Stimulated activated CD8-positive, alpha-beta memory T cell treated with anti-CD3 and anti-CD28 coated beads, Interleukin-2, amount 100 ng/mL, for 1 hour (primary cell): ENCODE results near the gene TEX54.
"Not testable (repeated sequence)": the region's sequence is repeated elsewhere in the genome, so short reads cannot be mapped to it uniquely, and the experiment has no call there.

Source experiments
- DNase-seq, 2 donors: peaks; one replicate each; pipeline ENCODE4 v3.0.0-alpha.2; 2020; ENCODE audit warnings: low read depth in 2 of 2

The TEX54 gene

DNA sequence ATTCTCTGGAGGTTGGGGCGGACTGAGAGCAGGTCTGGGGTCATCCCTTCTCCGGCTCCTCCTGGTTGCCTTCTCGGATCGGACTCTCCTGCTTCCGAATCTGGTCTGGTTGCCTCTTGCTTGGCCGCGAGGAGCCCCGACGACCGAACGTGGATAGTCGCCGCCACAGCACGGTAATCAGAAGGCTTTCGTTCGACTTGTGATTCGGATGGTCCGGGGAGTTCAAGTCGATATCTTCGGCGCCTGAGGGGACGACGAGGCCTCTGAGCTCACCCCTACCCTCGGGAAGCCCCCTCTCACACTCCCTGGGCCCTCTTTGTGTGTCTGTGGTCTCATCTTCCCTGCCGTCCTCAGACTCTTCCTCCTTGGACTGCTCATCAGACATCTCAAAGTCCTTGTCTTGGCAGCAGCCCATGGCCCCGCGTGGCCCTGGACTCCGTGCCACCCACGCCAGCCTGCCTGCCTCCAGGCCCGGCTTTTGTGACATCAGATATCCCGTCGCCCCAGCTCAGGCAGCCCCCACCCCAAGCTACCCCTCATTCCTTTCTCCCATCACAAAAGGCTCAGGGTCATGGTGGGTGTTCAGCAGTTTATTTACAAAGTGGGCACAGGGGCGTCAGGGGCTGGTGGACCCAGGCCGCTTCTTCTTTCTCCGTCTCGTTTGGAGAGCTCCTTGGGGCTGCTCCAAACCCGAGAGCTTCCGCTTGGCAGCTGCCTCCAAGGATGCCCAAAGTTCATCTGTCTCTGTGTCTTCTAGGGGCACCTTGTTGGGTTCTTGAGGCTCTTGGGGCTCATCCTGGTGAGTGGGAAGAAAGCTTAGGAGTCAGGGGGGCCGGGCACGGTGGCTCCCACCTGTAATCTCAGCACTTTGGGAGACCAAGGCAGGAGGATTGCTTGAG, at the start of gene TEX54:
Gene TEX54, minus strand, starts transcription at position 506 of the 899 bp plus-strand sequence.
- no peak for DNase-seq

DNA sequence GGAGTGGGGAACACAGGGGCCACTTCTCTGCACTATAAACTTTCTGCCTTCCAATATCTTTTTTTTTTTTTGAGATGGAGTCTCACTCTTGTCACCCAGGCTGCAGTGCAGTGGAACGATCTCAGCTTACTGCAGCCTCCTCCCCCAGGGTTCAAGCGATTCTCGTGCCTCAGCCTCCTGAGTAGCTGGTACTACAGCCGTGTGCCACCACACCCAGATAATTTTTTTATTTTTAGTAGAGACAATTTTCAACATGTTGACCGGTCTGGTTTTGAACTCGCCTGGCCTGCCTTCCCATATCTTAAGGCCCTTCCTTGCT, 49.7 kb upstream of the TEX54 start:
- no peak for DNase-seq

DNA sequence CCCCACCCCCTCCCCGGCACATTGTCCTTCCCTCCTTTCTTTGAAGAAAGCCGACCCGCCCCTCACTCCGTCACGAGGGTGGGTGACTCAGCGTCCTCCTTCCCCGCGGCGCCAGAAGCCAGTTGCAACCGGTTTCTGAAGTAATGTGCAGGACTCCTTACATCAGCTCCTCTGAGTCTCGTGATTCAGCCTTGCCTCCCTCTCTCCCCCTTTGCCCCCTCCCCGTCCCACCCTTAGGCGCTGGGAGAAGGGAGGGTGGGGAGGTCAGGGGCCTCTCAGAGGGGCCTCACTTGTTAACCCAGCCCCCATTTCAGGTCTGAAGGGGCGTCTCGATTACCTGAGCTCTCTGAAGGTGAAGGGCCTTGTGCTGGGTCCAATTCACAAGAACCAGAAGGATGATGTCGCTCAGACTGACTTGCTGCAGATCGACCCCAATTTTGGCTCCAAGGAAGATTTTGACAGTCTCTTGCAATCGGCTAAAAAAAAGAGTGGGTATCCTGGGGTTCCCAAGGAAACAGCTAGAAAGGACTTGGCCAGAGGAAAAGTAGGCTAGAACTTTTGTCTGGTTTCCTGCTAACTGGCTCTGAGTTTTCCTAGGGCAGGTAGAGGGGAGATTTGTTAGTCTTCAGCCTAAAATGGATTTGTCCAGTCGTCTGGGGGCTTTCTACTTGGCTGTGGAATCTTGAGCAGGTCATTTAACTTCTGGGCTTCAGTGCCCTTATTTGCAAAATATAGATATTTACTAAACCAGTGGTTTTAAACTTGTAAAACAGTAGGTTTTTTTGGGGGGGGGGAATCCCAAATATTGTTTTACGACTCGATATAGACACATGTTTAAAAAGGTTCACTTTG, 49.2 kb upstream of the TEX54 start:
- peak; percentile 90 to 91 for DNase-seq

DNA sequence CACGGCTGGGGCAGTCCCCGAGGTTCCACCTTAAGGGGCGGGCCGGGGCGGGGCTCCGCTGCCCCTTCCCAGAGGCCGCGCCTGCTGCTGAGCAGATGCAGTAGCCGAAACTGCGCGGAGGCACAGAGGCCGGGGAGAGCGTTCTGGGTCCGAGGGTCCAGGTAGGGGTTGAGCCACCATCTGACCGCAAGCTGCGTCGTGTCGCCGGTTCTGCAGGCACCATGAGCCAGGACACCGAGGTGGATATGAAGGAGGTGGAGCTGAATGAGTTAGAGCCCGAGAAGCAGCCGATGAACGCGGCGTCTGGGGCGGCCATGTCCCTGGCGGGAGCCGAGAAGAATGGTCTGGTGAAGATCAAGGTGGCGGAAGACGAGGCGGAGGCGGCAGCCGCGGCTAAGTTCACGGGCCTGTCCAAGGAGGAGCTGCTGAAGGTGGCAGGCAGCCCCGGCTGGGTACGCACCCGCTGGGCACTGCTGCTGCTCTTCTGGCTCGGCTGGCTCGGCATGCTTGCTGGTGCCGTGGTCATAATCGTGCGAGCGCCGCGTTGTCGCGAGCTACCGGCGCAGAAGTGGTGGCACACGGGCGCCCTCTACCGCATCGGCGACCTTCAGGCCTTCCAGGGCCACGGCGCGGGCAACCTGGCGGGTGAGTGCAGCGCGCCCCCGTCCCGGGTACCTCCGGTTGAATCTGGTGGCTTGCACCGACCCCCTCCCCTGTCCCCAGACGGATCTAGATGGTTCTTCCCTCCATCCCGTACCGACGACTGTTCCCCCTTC, 48.4 kb upstream of the TEX54 start, which contains the start of gene SLC3A2:
Gene SLC3A2, plus strand, starts transcription at position 94 of the 776 bp plus-strand sequence. Its CDS starts 128 bp downstream, at position 222.
- DNase-seq = peak; percentile 69 to 76

DNA sequence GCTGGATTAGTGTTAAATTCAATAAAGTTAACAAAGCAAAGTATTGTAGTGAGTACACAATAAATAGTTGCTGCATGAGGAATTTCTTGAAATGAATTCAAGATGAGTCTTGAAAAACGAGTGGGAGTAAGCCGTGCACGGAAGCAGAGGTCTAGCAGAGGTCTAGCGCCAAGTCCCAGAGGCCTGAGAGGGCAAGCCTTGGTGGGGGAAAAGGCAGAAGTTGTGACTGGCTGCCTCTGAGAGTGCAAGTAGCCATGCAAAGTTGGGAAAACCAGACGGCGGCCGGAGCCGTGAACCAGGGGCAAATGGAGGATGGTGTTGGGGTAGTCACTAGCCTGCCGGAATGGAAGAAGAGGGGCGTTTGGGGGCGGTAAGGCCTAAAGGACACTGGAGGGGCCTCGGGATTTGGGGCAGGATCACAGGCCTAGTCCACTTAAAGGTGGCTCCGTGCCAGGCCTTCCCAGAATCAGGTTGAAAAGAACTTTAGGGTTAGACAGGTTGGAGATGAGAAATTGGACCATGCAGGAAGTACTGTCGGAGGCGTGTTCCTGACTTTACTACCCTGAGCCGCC, 47.7 kb upstream of the TEX54 start:
- no peak for DNase-seq

DNA sequence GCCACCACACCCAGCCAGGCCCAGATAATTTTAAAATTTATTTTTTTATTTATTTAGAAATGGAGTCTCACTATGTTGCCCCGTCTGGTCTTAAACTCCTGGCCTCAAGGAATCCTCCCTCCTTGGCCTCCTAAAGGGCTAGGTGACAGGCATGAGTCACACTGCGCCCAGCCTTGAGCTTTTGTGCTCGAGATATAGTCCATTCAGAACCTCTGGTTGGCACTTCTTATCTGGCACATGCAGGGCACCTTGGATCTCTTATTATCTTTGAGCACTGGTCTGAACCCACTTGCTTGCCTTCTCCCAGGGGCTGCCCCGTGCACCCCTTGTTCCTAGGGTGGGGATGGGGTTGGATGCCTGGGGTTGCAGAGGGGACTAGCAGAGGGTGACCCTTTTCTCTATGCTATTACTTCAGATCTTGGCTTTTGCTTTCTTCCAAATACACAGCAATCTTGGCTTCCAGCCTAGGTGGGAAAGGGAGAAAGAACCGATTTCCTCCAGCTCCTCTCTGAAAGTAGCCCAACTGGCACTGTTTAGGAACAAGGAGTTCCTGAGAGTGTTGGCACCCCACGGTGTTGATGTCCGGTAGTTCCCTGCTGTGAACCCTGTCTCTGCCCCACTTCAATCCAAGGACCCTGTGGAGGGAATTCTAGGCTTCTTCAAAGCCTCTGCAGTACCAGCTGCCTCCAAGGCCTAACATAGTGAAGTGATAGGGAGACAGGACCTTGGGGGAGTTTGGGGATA, 46.8 kb upstream of the TEX54 start:
- DNase-seq = no peak

DNA sequence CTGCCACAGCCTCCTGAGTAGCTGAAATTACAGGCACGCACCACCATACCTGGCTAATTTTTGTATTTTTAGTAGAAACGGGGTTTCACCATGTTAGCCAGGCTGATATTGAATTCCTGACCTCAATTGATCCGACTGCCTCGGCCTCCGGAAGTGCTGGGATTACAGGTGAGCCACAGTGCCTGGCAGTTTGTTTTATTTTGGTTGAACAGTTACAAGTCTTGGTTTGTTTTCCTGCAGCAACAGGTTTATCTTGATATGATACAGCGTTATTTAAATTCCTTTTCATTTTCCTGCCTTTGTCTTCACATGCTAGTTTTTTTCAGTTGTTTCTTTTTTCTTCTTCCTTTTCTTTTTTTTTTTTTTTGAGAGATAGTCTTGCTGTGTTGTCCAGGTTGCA, 44.1 kb upstream of the TEX54 start:
- no peak for DNase-seq

DNA sequence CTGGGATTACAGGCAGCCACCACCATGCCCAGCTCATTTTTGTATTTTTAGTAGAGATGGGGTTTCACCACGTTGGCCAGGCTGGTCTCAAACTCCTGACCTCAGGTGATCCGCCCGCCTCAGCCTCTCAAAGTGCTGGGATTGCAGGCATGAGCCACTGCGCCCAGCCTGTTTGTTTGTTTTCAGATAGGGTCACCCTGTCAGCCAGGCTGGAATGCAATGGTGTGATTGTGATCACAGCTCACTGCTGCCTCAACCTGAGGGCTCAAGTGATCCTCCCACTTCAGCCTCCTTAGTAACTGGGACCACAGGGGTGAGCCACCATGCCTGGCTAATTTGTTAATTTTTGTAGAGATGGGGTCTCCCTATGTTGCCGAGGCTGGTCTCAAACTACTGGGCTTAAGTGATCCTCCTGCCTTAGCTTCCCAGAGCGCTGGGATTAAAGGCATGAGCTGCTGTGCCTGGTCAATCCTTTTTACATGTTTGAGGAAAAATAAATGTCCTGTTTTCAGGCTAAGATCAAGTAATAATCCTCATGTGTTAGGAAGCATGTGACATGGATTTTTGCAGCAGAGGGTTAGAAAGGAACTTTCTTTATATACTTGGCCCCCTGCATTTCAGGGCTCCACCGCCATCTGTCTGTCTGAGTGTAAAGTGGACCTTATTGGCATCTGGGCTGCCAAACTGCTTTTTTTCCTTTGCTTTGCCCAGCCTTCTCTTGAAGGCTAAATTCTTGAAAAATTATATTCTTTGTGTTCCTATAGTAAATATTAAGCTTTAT, 43.2 kb upstream of the TEX54 start:
- DNase-seq = no peak

DNA sequence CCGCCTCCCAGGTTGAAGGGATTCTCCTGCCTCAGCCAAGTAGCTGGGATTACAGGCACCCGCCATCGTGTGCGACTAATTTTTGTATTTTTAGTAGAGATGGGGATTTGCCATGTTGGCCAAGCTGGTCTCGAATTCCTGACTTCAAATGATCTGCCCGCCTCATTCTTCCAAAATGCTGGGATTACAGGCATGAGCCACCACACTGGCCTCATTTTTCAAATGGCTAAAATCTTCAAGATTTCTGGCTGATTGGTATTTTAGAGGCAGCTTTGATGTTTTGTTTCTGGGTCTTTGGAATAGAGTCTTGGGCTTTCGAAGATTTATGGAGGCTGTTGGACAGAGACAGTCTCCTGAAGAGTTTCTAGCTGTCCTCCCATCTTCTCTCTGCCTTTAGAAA, 42.2 kb upstream of the TEX54 start:
- no peak for DNase-seq

DNA sequence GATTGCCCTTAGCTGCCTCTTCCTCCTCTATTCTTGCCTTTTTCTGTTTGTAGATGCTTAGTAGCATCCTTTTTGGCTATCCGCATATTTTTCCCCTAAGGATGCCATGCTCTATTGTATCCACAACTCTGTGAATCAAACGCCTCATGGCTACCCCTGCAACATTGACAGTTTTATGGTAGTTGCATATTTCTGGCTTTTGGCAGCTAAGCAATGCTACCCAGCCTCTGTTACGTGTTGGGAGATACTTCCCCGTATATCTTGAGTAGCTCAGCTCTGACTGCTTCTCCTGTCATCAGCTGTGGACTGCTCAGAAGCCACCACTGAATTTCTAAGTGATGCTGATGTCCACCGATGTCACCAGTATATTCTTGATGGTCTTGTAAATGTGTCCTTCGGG, 33.0 kb upstream of the TEX54 start:
- no peak for DNase-seq

DNA sequence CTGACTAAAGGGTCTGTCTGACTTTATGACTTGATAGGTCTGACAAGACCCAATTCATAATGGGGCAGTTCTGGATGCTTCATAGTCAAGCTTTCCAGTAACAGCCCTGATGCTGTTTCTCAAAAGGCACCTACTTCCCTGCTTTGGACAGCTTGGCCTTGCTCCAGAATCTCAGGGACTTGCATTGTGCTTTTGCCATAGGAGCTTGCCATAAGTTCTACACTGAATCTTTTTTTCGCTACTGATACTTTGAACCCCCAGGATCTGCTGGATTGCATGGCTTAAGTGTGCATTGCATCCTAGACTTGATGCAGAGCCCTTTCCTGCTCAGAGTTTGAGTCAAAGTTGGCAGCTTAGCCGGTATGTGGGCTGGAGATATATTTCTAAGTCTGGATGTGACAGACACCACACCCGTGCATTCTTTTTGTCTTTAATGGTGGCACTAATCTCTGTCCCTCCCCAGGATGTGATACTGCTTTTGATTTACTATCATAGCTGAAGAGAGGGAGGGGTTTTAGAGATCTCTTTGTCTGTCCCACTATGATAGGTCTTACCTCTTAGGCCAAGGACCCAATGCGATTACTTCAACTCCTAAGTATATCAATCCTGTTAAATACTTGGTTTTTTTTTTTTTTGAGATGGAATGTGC, 31.2 kb upstream of the TEX54 start:
- DNase-seq = no peak

DNA sequence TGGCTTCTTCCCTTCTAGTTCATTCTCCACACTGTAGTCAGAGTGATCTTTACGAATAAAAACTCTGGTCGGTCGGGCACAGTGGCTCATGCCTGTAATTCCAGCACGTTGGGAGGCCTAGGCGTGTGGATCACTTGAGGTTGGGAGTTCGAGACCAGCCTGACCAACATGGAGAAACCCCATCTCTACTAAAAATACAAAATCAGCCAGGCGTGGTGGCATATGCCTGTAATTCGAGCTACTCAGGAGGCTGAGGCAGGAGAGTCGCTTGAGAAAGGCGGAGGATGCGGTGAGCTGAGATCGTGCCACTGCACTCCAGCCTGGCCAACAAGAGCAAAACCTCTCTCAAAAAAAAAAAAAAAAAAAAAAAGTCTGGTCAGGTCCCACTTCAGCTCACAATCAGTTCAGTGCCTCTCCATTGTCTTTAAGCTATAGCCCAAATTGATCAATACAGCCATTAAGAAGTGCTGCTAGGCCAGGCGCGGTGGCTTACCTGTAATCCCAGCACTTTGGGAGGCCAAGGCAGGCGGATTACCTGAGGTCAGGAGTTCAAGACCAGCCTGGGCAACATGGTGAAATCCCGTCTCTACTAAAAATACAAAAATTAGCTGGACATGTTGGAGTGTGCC, 29.0 kb upstream of the TEX54 start:
- DNase-seq = not testable (repeated sequence)

DNA sequence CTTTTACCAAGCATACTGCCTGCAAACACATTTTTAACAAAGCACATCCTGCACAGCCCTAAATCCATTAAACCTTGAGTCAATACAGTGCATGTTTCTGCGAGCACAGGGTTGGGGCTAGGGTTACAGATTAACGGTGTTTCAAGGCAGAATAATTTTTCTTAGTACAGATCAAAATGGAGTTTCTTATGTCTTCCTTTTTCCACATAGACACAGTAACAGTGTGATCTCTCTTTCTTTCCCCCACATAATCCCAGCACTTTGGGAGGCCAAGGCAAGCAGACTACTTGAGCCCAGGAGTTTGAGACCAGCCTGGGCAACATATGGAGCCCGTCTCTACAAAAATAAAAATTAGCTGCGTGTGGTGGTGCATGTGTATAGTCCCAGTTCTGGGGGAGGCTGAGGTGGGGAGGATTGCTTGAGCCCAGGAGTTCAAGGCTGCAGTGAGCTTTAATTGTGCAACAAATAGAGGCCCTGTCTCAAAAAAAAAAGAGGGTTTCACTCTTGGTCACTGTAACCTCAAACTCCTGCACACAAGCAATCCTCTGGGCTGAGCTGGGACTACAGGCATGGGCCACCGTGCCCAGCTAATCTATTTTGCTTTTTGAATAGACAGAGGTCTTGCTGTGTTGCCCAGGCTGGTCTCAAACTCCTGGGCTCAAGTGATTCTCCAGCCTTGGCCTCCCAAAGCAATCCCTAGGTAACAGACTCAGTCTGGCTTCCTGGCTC, 28.4 kb upstream of the TEX54 start:
- no peak for DNase-seq

DNA sequence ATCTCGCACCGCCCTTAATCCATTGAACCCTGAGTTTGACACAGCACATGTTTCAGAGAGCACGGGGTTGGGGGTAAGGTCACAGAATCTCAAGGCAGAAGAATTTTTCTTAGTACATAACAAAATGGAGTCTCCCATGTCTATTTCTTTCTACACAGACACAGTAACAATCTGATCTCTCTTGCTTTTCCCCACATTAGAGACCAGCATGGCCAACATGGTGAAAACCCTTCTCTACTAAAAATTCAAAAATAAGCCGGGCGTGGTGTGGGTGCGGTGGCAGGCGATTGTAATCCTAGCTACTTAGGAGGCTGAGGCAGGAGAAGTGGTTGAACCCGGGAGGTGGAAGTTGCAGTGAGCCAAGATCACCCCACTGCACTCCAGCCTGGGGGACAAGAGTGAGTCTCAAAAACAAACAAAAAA, 26.7 kb upstream of the TEX54 start:
- DNase-seq = not testable (repeated sequence)

DNA sequence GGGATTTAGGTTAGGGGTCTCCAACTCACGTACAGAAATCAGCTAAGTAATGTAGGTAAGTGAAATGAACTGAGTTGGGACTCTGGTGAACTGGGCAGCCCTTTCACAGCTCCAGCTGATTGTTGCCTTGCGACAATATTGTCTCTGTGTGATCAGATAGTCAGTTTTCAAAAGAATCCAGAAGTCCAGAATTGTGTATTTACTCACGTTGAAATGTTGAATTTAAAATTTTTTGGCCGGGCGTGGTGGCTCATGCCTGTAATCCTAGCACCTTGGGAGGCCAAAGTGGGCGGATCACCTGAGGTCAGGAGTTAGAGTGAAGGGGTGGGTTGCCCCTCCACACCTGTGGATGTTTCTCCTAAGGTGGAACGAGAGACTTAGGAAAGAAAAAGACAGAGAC, 25.6 kb upstream of the TEX54 start:
- DNase-seq = no peak

DNA sequence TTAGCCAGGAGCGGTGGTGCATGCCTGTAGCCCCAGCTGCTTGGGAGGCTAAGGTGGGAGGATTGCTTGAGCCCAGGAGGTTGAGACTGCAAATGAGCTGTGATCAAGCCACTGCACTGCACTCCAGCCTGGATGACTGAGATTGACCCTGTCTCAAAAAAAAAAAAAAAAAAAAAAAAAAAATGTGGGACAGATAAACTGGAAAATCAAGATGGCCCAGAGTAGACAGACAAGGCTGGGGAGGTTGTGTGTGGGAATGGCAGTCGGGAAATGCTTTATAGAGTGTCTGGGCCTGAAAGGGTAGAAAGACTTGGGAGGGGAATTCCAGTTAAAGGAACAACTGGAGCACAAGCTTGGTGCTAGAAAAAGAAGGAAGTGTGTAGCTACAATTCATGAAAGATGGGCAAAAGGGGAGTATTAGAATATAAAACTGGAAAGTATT, 24.9 kb upstream of the TEX54 start:
- no peak for DNase-seq

DNA sequence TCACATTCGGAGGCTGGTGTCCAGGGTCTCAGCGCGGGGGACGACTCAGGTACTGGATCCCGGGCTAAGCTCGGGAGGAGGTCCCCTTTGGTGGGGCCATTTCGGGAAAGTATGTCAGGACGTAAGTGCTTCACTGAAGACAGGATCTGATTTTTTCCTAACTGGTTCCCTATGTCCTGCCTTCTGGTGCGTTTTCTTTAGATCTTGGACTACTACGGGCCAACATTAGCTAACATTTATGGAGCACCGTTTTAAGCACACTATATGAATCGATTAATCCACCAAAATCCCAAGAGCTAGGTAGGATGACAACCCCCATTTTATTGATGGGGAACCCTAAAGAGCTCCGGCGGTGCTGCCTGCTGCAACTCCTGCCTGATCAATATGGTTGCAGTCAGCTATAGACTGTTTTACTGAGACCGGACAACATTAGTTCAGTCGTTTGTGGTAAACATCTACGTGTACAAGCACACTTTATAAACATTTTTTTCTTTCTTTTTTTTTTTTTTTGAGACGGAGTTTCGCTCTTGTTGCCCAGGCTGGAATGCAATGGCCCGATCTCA, 23.8 kb upstream of the TEX54 start:
- no peak for DNase-seq
